Right lobe of liver (tissue), 4 donors: ENCODE data around the gene LIPI.

Experiments used
- CTCF ChIP-seq, 4 donors: fragments of 200-600 bp in 3 of 4; fragments of 450-650 bp in 1 of 4; IDR thresholded peaks; one replicate each; pipeline versions ENCODE4 v1.5.1 to v1.8.0; 2016 to 2022; ENCODE audit warnings: antibody characterized with exemption in 4 of 4, mild to moderate bottlenecking in 2 of 4
- POLR2A ChIP-seq: fragments of 450-650 bp; IDR thresholded peaks from one replicate; pipeline ENCODE4 v1.6.1; 2017; ENCODE audit warnings: antibody characterized with exemption, mild to moderate bottlenecking
- donor health status: DM: no; HTN: no; CAD: no.
- donor health status: DM: no; HTN: no; CAD: no.
- donor health status: DM: no; HTN: yes; CAD: no.

GRCh38 chr21:14251336-14251735 is 40.6 kb upstream of the LIPI start:
- TF ChIP-seq CTCF (IDR thresholded peaks at IDR 0.05) (no peak), POLR2A (no peak)
